Measurements from ENCODE around the gene NCOR1.

- TF ChIP-seq CTCF (IDR thresholded peaks at IDR 0.05) (no peak), REST (IDR thresholded peaks at IDR 0.05; ENCODE audit: insufficient read depth in 1 of 2, low read depth in 2 of 2, low read length in 1 of 2) (no peak), TCF7L2 (IDR thresholded peaks at IDR 0.05; ENCODE audit: low read depth, low read length) (no peak), SIN3A (IDR thresholded peaks at IDR 0.05; ENCODE audit: borderline replicate concordance, insufficient read depth, low read depth, low read length) (no peak), POLR2AphosphoS5 (IDR thresholded peaks at IDR 0.05; ENCODE audit: low read depth, low read length) (no peak)
These were observed 40.2 kb upstream of the NCOR1 start for GRCh38 chr17:16255481-16255921.
